Neuronal stem cell (in vitro differentiated cells): ENCODE data around the gene PLCL1.

Experiments used
- DNase-seq: peaks from one replicate; pipeline ENCODE4 v3.0.0-alpha.2; 2013; ENCODE audit warnings: low spot score
- H2AFZ ChIP-seq: one replicate; pipeline ENCODE4 v1.6.1; 2013; ENCODE audit warnings: mild to moderate bottlenecking, low read length, inconsistent platforms
- H2AK5ac ChIP-seq: 2 replicates; pipeline ENCODE4 v1.6.1; 2013; ENCODE audit warnings: low read depth, mild to moderate bottlenecking, inconsistent platforms, low read length, moderate library complexity, mixed read lengths
- H2BK120ac ChIP-seq: 2 replicates; pipeline ENCODE4 v1.6.1; 2013; ENCODE audit warnings: low read depth, mild to moderate bottlenecking, inconsistent platforms, low read length, moderate library complexity, mixed read lengths
- H2BK12ac ChIP-seq: one replicate; pipeline ENCODE4 v1.6.1; 2013; ENCODE audit warnings: low read length, inconsistent platforms
- H2BK15ac ChIP-seq: 2 replicates; pipeline ENCODE4 v1.6.1; 2013; ENCODE audit warnings: mild to moderate bottlenecking, low read length, inconsistent platforms, mixed read lengths
- H2BK5ac ChIP-seq: one replicate; pipeline ENCODE4 v1.6.1; 2013; ENCODE audit warnings: inconsistent platforms, mild to moderate bottlenecking, low read length, moderate library complexity
- H3K14ac ChIP-seq: one replicate; pipeline ENCODE4 v1.6.1; 2013; ENCODE audit warnings: low read length, inconsistent platforms
- H3K18ac ChIP-seq: 2 replicates; pipeline ENCODE4 v1.6.1; 2013; ENCODE audit warnings: low read length, inconsistent platforms
- H3K23ac ChIP-seq: 2 replicates; pipeline ENCODE4 v1.6.1; 2013; ENCODE audit warnings: low read depth, mild to moderate bottlenecking, mixed read lengths, low read length, inconsistent platforms; ENCODE audit not compliant: poor library complexity
- H3K27ac ChIP-seq: replicated peaks from 3 replicates; pipeline ENCODE4 v1.5.1; 2013; ENCODE audit warnings: low read length, inconsistent platforms
- H3K27me3 ChIP-seq, 3 experiments: 2 replicates each; pipeline ENCODE4 v1.6.1; 2013; ENCODE audit warnings: low read length in 3 of 3, mild to moderate bottlenecking in 2 of 3, inconsistent platforms in 1 of 3, low read depth in 1 of 3, mixed read lengths in 1 of 3, moderate library complexity in 1 of 3; ENCODE audit not compliant: control insufficient read depth in 3 of 3, insufficient read depth in 3 of 3
- H3K36me3 ChIP-seq, 2 donors: replicated peaks in 1 of 2; 2 replicates each; pipeline ENCODE4 v1.6.1; 2013; ENCODE audit warnings: low read length in 2 of 2; ENCODE audit not compliant: control insufficient read depth in 2 of 2, insufficient read depth in 2 of 2
- H3K4ac ChIP-seq: 2 replicates; pipeline ENCODE4 v1.6.1; 2013; ENCODE audit warnings: inconsistent platforms, mild to moderate bottlenecking, low read length, moderate library complexity
- H3K4me1 ChIP-seq, 2 donors: 1 replicate in 1 of 2; 2 replicates in 1 of 2; pipeline ENCODE4 v1.6.1; 2013; ENCODE audit warnings: low read length in 2 of 2, low read depth in 1 of 2; ENCODE audit not compliant: control insufficient read depth in 2 of 2, insufficient read depth in 1 of 2
- H3K4me2 ChIP-seq: one replicate; pipeline ENCODE4 v1.6.1; 2013; ENCODE audit warnings: mild to moderate bottlenecking, low read length, inconsistent platforms; ENCODE audit not compliant: insufficient read depth, poor library complexity, severe bottlenecking
- H3K4me3 ChIP-seq, 2 donors: 2 replicates each; pipeline ENCODE4 v1.5.1; 2013; ENCODE audit warnings: low read length in 2 of 2, mild to moderate bottlenecking in 2 of 2, inconsistent platforms in 1 of 2, moderate library complexity in 1 of 2
- H3K79me1 ChIP-seq: one replicate; pipeline ENCODE4 v1.6.1; 2013; ENCODE audit warnings: low read depth, mild to moderate bottlenecking, inconsistent platforms, low read length, moderate library complexity
- H3K9ac ChIP-seq: one replicate; pipeline ENCODE4 v1.6.1; 2013; ENCODE audit warnings: mild to moderate bottlenecking, low read depth, low read length, inconsistent platforms; ENCODE audit not compliant: poor library complexity
- H3K9me3 ChIP-seq, 2 donors: replicated peaks in 1 of 2; 2 replicates each; pipeline versions ENCODE3 to v1.6.1; 2013; ENCODE audit warnings: low read length in 2 of 2, mild to moderate bottlenecking in 2 of 2, inconsistent platforms in 1 of 2, low read depth in 1 of 2, mixed read lengths in 1 of 2, moderate library complexity in 1 of 2; ENCODE audit not compliant: control insufficient read depth in 2 of 2, insufficient read depth in 1 of 2
- H4K8ac ChIP-seq: one replicate; pipeline ENCODE4 v1.6.1; 2013; ENCODE audit warnings: low read depth, mild to moderate bottlenecking, inconsistent platforms, low read length, moderate library complexity
- H4K91ac ChIP-seq: one replicate; pipeline ENCODE4 v1.6.1; 2013; ENCODE audit warnings: low read length, low read depth, mild to moderate bottlenecking, inconsistent platforms; ENCODE audit not compliant: poor library complexity
- WGBS, 2 donors: extraction: QIAGEN DNeasy Blood & Tissue Kit; methylation state at CpG; one replicate each; pipeline ENCODE4 v1.1.7; 2013; ENCODE audit warnings: missing lambda C conversion rate in 2 of 2, mixed read lengths in 1 of 2; ENCODE audit not compliant: insufficient read length in 2 of 2, insufficient replicate concordance in 1 of 2; ENCODE audit errors: extremely low coverage in 2 of 2; 5-methylcytosine and 5-hydroxymethylcytosine counted together

Gene PLCL1

DNA sequence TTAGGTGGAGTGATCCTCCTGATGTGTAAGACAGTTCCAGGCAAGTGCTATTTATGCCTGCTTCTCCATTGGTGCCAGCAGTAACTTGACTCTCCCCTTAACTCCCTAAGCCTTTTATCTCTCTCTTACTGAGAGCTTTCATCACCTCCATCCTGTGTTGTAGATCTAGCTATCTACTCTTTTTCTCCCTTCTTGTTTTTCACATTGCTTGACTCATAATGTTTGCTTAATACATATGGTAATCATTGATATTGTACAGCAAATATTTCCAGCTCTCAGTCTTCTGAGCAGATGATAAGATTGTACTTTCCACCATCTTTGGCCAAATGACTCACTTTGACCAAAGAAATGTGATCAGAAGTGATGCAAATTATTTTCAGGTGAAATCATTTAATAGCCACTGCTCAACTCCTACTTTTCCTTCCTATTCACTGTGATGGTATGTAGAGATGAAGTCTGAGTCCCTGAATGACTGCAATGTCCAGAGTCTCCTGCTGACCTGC, 165.0 kb downstream of the PLCL1 start:
- H3K4me2 ChIP-seq: no peak overlapping the region
- H2BK120ac ChIP-seq: no peak overlapping the region
- H3K36me3 ChIP-seq: no peaks in the 10 kb centered on the region
- no peak overlapping the region for H3K23ac ChIP-seq
- no peak overlapping the region for H3K4me3 ChIP-seq
- H2AK5ac ChIP-seq: no peak overlapping the region
- H2BK15ac ChIP-seq: no peak overlapping the region
- H3K9me3 ChIP-seq: no peaks in the 10 kb centered on the region
- DNase-seq: no peak
- H3K4ac ChIP-seq: no peak overlapping the region
- no peak overlapping the region for H3K9ac ChIP-seq
- no peaks in the 10 kb centered on the region for H3K79me1 ChIP-seq
- H3K27ac ChIP-seq: no peak overlapping the region
- no peak overlapping the region for H2BK12ac ChIP-seq
- H2AFZ ChIP-seq: no peak overlapping the region
- no peak overlapping the region for H4K8ac ChIP-seq
- no peaks in the 10 kb centered on the region for H3K4me1 ChIP-seq
- H4K91ac ChIP-seq: no peak overlapping the region
- no peak overlapping the region for H3K18ac ChIP-seq
- H3K14ac ChIP-seq: no peak overlapping the region
- H2BK5ac ChIP-seq: no peak overlapping the region
- H3K27me3 ChIP-seq: no peaks in the 10 kb centered on the region

- no peaks in the 10 kb centered on the region for H3K4me1 ChIP-seq
- no peak overlapping the region for H2AFZ ChIP-seq
- no peak overlapping the region for H3K4ac ChIP-seq
- H4K8ac ChIP-seq: no peak overlapping the region
- no peak overlapping the region for H2AK5ac ChIP-seq
- no peak overlapping the region for H2BK12ac ChIP-seq
- no peak overlapping the region for H3K4me2 ChIP-seq
- H3K4me3 ChIP-seq: no peak overlapping the region
- H3K23ac ChIP-seq: no peak overlapping the region
- H3K79me1 ChIP-seq: no peaks in the 10 kb centered on the region
- H3K18ac ChIP-seq: no peak overlapping the region
- WGBS, 2 donors: no CpG with 5 or more reads among the region's 2 CpGs
- H3K27me3 ChIP-seq: no peaks in the 10 kb centered on the region
- H3K14ac ChIP-seq: no peak overlapping the region
- H2BK120ac ChIP-seq: no peak overlapping the region
- H2BK15ac ChIP-seq: no peak overlapping the region
- no peaks in the 10 kb centered on the region for H3K36me3 ChIP-seq
- H3K9me3 ChIP-seq: no peaks in the 10 kb centered on the region
- H3K9ac ChIP-seq: no peak overlapping the region
- DNase-seq: no peak
- no peak overlapping the region for H2BK5ac ChIP-seq
- no peak overlapping the region for H3K27ac ChIP-seq
- no peak overlapping the region for H4K91ac ChIP-seq
Observed at GRCh38 chr2:197972061-197972460, 167.7 kb downstream of the PLCL1 start.

- no peaks in the 10 kb centered on the region for H3K79me1 ChIP-seq
- H3K4me3 ChIP-seq: no peak overlapping the region
- no peaks in the 10 kb centered on the region for H3K36me3 ChIP-seq
- H2BK120ac ChIP-seq: no peak overlapping the region
- no peak overlapping the region for H2AK5ac ChIP-seq
- no peak overlapping the region for H2AFZ ChIP-seq
- no peak overlapping the region for H3K4me2 ChIP-seq
- WGBS, 2 donors: no CpG with 5 or more reads among the region's 2 CpGs
- H3K23ac ChIP-seq: no peak overlapping the region
- no peak overlapping the region for H4K8ac ChIP-seq
- H3K27ac ChIP-seq: no peak overlapping the region
- H3K14ac ChIP-seq: no peak overlapping the region
- no peak overlapping the region for H4K91ac ChIP-seq
- H3K9ac ChIP-seq: no peak overlapping the region
- no peak overlapping the region for H3K18ac ChIP-seq
- H2BK5ac ChIP-seq: no peak overlapping the region
- DNase-seq: no peak
- no peak overlapping the region for H3K4ac ChIP-seq
- H3K27me3 ChIP-seq: no peaks in the 10 kb centered on the region
- H2BK15ac ChIP-seq: no peak overlapping the region
- H3K9me3 ChIP-seq: no peaks in the 10 kb centered on the region
- no peaks in the 10 kb centered on the region for H3K4me1 ChIP-seq
- H2BK12ac ChIP-seq: no peak overlapping the region
Observed at GRCh38 chr2:197972587-197972986, 168.2 kb downstream of the PLCL1 start.

DNA sequence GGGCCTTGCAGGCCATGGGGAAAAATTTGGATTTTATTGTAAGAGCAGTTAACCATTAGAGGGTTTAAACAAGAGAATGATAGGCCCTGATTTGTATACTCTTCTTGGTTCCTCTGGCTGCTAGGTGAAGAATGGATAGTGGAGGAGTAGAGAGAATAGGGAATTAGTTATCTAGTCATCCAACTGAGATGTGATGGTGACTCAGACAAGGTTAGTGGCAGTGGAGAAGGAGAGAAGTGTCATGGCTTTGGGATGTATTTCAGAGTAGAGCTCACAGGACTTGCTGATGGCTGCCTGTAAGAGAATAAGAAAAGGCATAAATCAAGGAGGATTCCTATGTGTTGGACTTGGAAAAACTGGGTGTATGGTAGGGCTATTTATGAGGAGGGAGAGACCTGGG, 169.4 kb downstream of the PLCL1 start:
- H3K36me3 ChIP-seq: no peaks in the 10 kb centered on the region
- H3K4me2 ChIP-seq: no peak overlapping the region
- no peak overlapping the region for H3K4ac ChIP-seq
- no peak overlapping the region for H2BK12ac ChIP-seq
- H3K79me1 ChIP-seq: no peaks in the 10 kb centered on the region
- H2AFZ ChIP-seq: no peak overlapping the region
- no peak overlapping the region for H3K9ac ChIP-seq
- H2AK5ac ChIP-seq: no peak overlapping the region
- H3K23ac ChIP-seq: no peak overlapping the region
- no peak overlapping the region for H3K14ac ChIP-seq
- DNase-seq: no peak
- no peak overlapping the region for H3K27ac ChIP-seq
- no peak overlapping the region for H3K18ac ChIP-seq
- no peaks in the 10 kb centered on the region for H3K9me3 ChIP-seq
- H2BK15ac ChIP-seq: no peak overlapping the region
- H3K27me3 ChIP-seq: no peaks in the 10 kb centered on the region
- H2BK5ac ChIP-seq: no peak overlapping the region
- H2BK120ac ChIP-seq: no peak overlapping the region
- no peak overlapping the region for H4K8ac ChIP-seq
- H3K4me1 ChIP-seq: no peaks in the 10 kb centered on the region
- no peak overlapping the region for H4K91ac ChIP-seq
- H3K4me3 ChIP-seq: no peak overlapping the region
